ENCODE measurements around the gene ZNF483.

DNA sequence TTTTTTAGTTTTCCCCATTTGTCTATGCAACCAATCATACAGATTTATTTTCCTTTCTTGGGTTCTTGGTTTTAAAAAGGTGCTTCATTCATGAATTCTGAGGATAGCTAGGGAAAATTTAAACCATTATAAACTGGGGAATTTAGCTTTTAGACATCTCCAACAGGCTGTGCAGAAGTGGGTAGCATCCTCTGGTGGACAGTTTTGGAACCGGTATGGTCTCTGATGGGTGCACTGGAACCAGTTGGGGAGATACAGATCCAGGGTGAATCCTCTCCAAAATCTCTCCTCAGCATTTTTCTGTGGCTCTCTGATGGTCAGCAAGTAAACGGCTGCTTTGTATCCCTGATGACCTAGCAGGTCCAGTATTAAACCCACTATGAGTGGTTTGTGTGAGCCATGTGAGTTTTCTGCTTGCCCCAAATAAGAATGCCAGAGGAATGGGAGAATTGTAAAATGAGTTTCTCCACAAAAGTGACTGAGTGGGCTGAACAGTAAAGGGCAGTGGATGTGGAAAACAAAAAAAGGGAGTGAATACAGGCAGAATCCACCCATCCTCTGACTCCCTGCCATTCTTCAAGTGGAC lies 97.0 kb downstream of the ZNF483 start:
- TF ChIP-seq YY1 (IDR thresholded peaks at IDR 0.05; ENCODE audit: insufficient read depth, insufficient read length) (no peak), ZNF274 (IDR thresholded peaks at IDR 0.05; ENCODE audit: low read depth, low read length) (no peak), SUZ12 (IDR thresholded peaks at IDR 0.05; ENCODE audit: extremely low read depth, insufficient read depth, insufficient read length) (no peak)
